ENCODE results near the gene MYO15B. TPM values are rescaled to one million over a fixed set of nuclear protein-coding genes. Genes with fewer than 3 reads are reported as not detected.

The MYO15B gene
- total and polyA plus RNA-seq, 2 of the 4 experiments (the other 2 are of a cell fraction), result 0.18 to 0.65 TPM

DNA sequence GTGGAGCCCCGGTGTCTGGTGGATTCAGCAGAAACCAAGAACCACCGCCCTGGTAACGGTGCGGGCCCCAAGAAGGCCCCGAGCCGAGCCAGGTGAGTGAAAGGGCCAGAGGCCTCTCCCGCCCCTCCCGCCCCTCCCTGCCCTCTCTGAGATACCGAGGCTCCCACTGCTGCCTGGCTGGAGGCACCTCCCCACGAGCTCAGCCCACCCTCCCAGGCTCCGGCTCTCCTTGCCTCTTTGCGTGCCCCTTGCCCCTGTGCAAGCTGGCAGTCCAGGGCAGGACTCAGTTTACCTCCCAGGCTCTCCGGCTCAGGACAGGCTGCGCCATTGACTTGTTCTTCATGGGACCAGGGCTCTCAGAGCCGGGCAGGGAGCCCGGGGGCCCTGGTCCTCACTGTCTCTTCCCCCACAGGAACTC lies 14.1 kb upstream of the MYO15B start:
- no peaks in the 10 kb centered on the region for H3K9me1 ChIP-seq (ENCODE audit: insufficient read depth, low read length)
- 100% methylated on average over 1 of the region's 16 CpGs; no CpG with 5 or more reads in 1 of the 2 experiments for WGBS, 2 experiments (ENCODE audit: extremely low coverage in 2 of 2, insufficient read length in 1 of 2)
- CTCF ChIA-PET, result no interaction called here

More for the DNA sequence above, 14.1 kb upstream of the MYO15B start:
- Histone ChIP-seq H4K5ac (ENCODE audit: low read depth, low read length) (no peak overlapping the region), H3K23ac (ENCODE audit: low read depth, low read length) (no peak overlapping the region), H3K4me1 (ENCODE audit: control insufficient read depth, insufficient read depth, low read length) (no peaks in the 10 kb centered on the region), H2AK5ac (ENCODE audit: low read depth, low read length) (no peak overlapping the region), H2BK20ac (ENCODE audit: low read depth, low read length) (no peak overlapping the region), H3K56ac (ENCODE audit: extremely low read depth, insufficient read depth, low read length) (no peak overlapping the region), H2AK9ac (replicated peaks; ENCODE audit: low read depth, low read length, poor library complexity) (no peak overlapping the region), H3K27ac (ENCODE audit: insufficient read depth, low read length) (no peak overlapping the region), H3K4me2 (ENCODE audit: low read depth, low read length) (no peak overlapping the region), H3K4ac (ENCODE audit: low read depth, low read length) (no peak overlapping the region), H2AFZ (replicated peaks; ENCODE audit: low read length, poor library complexity) (no peak overlapping the region), H2BK15ac (ENCODE audit: low read depth, low read length) (no peak overlapping the region), H3K4me3 (ENCODE audit: insufficient read depth, low read depth, low read length) (no peak overlapping the region), H3K9ac (ENCODE audit: low read depth, low read length) (no peak overlapping the region), H3K9me3 (ENCODE audit: control insufficient read depth, insufficient read depth, low read length) (no peaks in the 10 kb centered on the region), H4K91ac (ENCODE audit: insufficient read depth, low read depth, low read length) (no peak overlapping the region), H3K27me3 (ENCODE audit: control insufficient read depth, insufficient read depth, low read length) (peaks cover 12% of the 10 kb centered on the region; the same call in 1 of the 2 replicates), H4K20me1 (ENCODE audit: insufficient read depth, low read length) (no peaks in the 10 kb centered on the region), H4K8ac (ENCODE audit: low read depth in 2 of 2, low read length in 2 of 2) (no peak overlapping the region), H2BK120ac (ENCODE audit: low read depth, low read length) (no peak overlapping the region), H3K14ac (replicated peaks; ENCODE audit: low read depth, low read length) (no peak overlapping the region), H2BK5ac (ENCODE audit: low read depth, low read length, poor library complexity, severe bottlenecking) (no peak overlapping the region), H3K36me3 (ENCODE audit: control insufficient read depth, insufficient read depth, low read length) (no peaks in the 10 kb centered on the region), H3K18ac (ENCODE audit: low read depth, low read length) (no peak overlapping the region), H3K79me1 (ENCODE audit: low read depth in 1 of 2, low read length in 2 of 2) (no peaks in the 10 kb centered on the region)
- TF ChIP-seq MAZ (IDR thresholded peaks at IDR 0.05; ENCODE audit: borderline replicate concordance, low read depth, low read length) (no peak), CEBPB (IDR thresholded peaks at IDR 0.05; ENCODE audit: low read depth, low read length) (no peak), RCOR1 (IDR thresholded peaks at IDR 0.05; ENCODE audit: insufficient replicate concordance, low read length) (no peak), SMC3 (IDR thresholded peaks at IDR 0.05; ENCODE audit: low read depth, low read length) (no peak), RFX5 (IDR thresholded peaks at IDR 0.05; ENCODE audit: low read depth, low read length) (no peak), POLR2A (IDR thresholded peaks at IDR 0.05; ENCODE audit: low read depth, low read length) (no peak), CHD1 (IDR thresholded peaks at IDR 0.05; ENCODE audit: low read depth, low read length) (no peak), MXI1 (IDR thresholded peaks at IDR 0.05; ENCODE audit: borderline replicate concordance, low read depth, low read length) (no peak), RAD21 (IDR thresholded peaks at IDR 0.05; ENCODE audit: low read length) (no peak), MAFK (IDR thresholded peaks at IDR 0.05; ENCODE audit: low read depth, low read length) (no peak), FOS (IDR thresholded peaks at IDR 0.05; ENCODE audit: low read depth, low read length) (no peak), NFE2L2 (IDR thresholded peaks at IDR 0.05; ENCODE audit: low read depth, low read length) (no peak), BHLHE40 (IDR thresholded peaks at IDR 0.05; ENCODE audit: low read depth, low read length) (no peak)
- TF ChIP-seq, protein P1, sequence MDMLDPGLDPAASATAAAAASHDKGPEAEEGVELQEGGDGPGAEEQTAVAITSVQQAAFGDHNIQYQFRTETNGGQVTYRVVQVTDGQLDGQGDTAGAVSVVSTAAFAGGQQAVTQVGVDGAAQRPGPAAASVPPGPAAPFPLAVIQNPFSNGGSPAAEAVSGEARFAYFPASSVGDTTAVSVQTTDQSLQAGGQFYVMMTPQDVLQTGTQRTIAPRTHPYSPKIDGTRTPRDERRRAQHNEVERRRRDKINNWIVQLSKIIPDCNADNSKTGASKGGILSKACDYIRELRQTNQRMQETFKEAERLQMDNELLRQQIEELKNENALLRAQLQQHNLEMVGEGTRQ (IDR thresholded peaks at IDR 0.05; ENCODE audit: low read depth, low read length), result no peak
- TF ChIP-seq, protein P2, sequence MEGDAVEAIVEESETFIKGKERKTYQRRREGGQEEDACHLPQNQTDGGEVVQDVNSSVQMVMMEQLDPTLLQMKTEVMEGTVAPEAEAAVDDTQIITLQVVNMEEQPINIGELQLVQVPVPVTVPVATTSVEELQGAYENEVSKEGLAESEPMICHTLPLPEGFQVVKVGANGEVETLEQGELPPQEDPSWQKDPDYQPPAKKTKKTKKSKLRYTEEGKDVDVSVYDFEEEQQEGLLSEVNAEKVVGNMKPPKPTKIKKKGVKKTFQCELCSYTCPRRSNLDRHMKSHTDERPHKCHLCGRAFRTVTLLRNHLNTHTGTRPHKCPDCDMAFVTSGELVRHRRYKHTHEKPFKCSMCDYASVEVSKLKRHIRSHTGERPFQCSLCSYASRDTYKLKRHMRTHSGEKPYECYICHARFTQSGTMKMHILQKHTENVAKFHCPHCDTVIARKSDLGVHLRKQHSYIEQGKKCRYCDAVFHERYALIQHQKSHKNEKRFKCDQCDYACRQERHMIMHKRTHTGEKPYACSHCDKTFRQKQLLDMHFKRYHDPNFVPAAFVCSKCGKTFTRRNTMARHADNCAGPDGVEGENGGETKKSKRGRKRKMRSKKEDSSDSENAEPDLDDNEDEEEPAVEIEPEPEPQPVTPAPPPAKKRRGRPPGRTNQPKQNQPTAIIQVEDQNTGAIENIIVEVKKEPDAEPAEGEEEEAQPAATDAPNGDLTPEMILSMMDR (conservative IDR thresholded peaks at IDR 0.05; ENCODE audit: low read depth, low read length), result no peak
- TF ChIP-seq, protein P3, sequence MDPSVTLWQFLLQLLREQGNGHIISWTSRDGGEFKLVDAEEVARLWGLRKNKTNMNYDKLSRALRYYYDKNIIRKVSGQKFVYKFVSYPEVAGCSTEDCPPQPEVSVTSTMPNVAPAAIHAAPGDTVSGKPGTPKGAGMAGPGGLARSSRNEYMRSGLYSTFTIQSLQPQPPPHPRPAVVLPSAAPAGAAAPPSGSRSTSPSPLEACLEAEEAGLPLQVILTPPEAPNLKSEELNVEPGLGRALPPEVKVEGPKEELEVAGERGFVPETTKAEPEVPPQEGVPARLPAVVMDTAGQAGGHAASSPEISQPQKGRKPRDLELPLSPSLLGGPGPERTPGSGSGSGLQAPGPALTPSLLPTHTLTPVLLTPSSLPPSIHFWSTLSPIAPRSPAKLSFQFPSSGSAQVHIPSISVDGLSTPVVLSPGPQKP (IDR thresholded peaks at IDR 0.05; ENCODE audit: borderline replicate concordance, low read depth, low read length), result no peak
- ATAC-seq (ENCODE audit: low read depth) (no peak), DNase-seq (no peak)
- BruUV-seq (replicated peaks), result no TSS peak
- dilution Hi-C loops (cut with HindIII; ENCODE audit: low sequenced_read_pairs, unreplicated experiment) (no loop called here), in situ Hi-C loops (cut with MboI; ENCODE audit: low sequenced_read_pairs) (no loop called here), intact Hi-C loops (cut with micrococcal nuclease) (no loop called here)
- POLR2A ChIA-PET (ENCODE audit: unreplicated experiment), result no interaction called here

Data from IMR-90 (cell line).